CD4-positive, CD25-positive, alpha-beta regulatory T cell (primary cell): ENCODE results near the gene ANK3. TPM values are rescaled to one million over a fixed set of nuclear protein-coding genes. Genes with fewer than 3 reads are reported as not detected.

ENCODE experiments used
- ATAC-seq, 2 donors: fragments of 150-1000 bp; cut with Tn5 transposase; one replicate each; pipeline ENCODE4 v1.10.0; 2021; ENCODE audit warnings: low read depth in 2 of 2, moderate number of reproducible peaks in 2 of 2, moderate library complexity in 1 of 2
- DNase-seq, 3 donors: peaks; one replicate each; pipeline versions ENCODE4 v3.0.0 to v3.0.0-alpha.2; 2012 to 2022; ENCODE audit warnings: mixed read lengths in 1 of 3
- H3K27ac ChIP-seq: one replicate; pipeline ENCODE4 v1.7.0; 2013; ENCODE audit warnings: mild to moderate bottlenecking, low read length; ENCODE audit not compliant: insufficient read depth, poor library complexity, severe bottlenecking
- H3K27me3 ChIP-seq: one replicate; pipeline ENCODE4 v1.7.0; 2013; ENCODE audit warnings: low read length; ENCODE audit not compliant: control insufficient read depth, insufficient read depth
- H3K36me3 ChIP-seq: one replicate; pipeline ENCODE4 v1.7.0; 2013; ENCODE audit warnings: mild to moderate bottlenecking, low read length, moderate library complexity; ENCODE audit not compliant: control insufficient read depth, insufficient read depth
- H3K4me1 ChIP-seq: 2 replicates; pipeline ENCODE4 v1.7.0; 2013; ENCODE audit warnings: mild to moderate bottlenecking, low read length; ENCODE audit not compliant: insufficient read depth, control insufficient read depth, poor library complexity, severe bottlenecking
- H3K4me3 ChIP-seq: one replicate; pipeline ENCODE4 v1.7.0; 2013; ENCODE audit warnings: low read depth, mild to moderate bottlenecking, low read length, moderate library complexity
- H3K9me3 ChIP-seq, 2 experiments: 1 replicate in 1 of 2; 2 replicates in 1 of 2; pipeline ENCODE4 v1.7.0; 2013; ENCODE audit warnings: low read length in 2 of 2, mild to moderate bottlenecking in 1 of 2, moderate library complexity in 1 of 2; ENCODE audit not compliant: control insufficient read depth in 2 of 2
- H3K27ac Mint-ChIP-seq, 3 donors: one replicate each; pipeline ENCODE4 v1.8.0; 2020 to 2022; ENCODE audit warnings: mild to moderate bottlenecking in 3 of 3, mixed read lengths in 3 of 3, moderate library complexity in 2 of 3
- H3K27me3 Mint-ChIP-seq: one replicate; pipeline ENCODE4 v1.8.0; 2022; ENCODE audit warnings: mild to moderate bottlenecking, mixed read lengths
- H3K36me3 Mint-ChIP-seq: one replicate; pipeline ENCODE4 v1.8.0; 2020; ENCODE audit warnings: mixed read lengths
- H3K4me1 Mint-ChIP-seq, 4 donors: one replicate each; pipeline ENCODE4 v1.8.0; 2020 to 2022; ENCODE audit warnings: mixed read lengths in 4 of 4, mild to moderate bottlenecking in 1 of 4
- H3K4me3 Mint-ChIP-seq, 4 donors: one replicate each; pipeline ENCODE4 v1.8.0; 2020 to 2022; ENCODE audit warnings: mild to moderate bottlenecking in 4 of 4, mixed read lengths in 4 of 4, moderate library complexity in 3 of 4
- H3K9me3 Mint-ChIP-seq, 7 donors: one replicate each; pipeline ENCODE4 v1.8.0; 2020 to 2022; ENCODE audit warnings: mixed read lengths in 7 of 7, mild to moderate bottlenecking in 3 of 7, moderate library complexity in 2 of 7
- polyA plus RNA-seq, 4 donors: library from polyadenylated mRNA; unstranded; fragments of 300-500 nt; fragmentation: Illumina TruSeq; gene quantifications; one replicate each; pipeline ENCODE4 v1.2.3, GENCODE V29; 2021
- total RNA-seq: library from RNA; stranded (reverse); gene quantifications from one replicate; pipeline ENCODE4 v1.2.3, GENCODE V29; 2022

ANK3 gene
- total and polyA plus RNA-seq, 5 donors from 2014 or later, result 1.8 to 32.6 (median 3.1) TPM

DNA sequence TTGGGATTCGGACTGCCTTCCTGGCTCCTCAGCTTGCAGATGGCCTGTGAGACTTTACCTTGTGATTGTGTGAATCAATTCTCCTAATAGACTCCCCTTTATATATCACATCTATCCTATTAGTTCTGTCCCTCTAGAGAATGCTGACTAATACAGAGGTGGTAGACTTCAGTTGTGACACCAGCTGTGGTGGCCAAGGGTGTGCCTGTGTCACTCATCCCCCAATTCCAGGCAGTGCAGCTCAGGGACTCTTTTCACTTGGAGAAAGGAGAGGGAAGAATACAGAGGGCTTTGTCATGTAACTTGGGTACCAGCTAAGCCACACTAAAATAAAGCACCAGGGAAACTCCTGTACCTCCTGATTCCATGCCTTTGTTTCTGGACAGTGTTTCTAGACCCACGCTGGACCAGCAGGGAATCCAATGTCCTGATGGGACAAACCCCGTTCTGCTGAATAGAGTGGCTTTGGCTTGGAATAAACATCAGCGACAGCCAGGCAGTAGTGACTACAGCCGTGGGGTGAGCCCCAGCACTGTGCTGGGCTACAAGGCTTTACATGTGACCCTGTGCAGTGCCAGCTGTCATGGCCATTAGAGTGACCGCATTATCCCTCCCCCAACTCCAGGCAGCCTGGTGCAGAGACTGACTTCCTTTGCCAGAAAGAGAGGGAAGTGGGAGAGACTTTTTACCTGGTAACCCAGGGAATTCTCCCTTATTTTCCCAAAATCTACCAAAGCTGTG lies 233.6 kb downstream of the ANK3 start:
- no peaks in the 10 kb centered on the region for H3K36me3 Mint-ChIP-seq
- H3K27me3 Mint-ChIP-seq, result no peaks in the 10 kb centered on the region
- peaks cover 0 to 9% (median 0%) of the 10 kb centered on the region in 7 donors for H3K9me3 Mint-ChIP-seq
- no peak overlapping the region for H3K4me3 Mint-ChIP-seq
- Histone ChIP-seq H3K27ac (no peak overlapping the region), H3K36me3 (no peaks in the 10 kb centered on the region), H3K27me3 (peaks cover 1% of the 10 kb centered on the region), H3K4me1 (no peaks in the 10 kb centered on the region), H3K9me3 (peaks cover 0 to 1% of the 10 kb centered on the region in 2 experiments), H3K4me3 (no peak overlapping the region)
- DNase-seq (no peak), ATAC-seq (no peak)
- H3K4me1 Mint-ChIP-seq, result no peaks in the 10 kb centered on the region
- peak overlapping the region in 1 of 3 donors; percentile 58 for H3K27ac Mint-ChIP-seq

DNA sequence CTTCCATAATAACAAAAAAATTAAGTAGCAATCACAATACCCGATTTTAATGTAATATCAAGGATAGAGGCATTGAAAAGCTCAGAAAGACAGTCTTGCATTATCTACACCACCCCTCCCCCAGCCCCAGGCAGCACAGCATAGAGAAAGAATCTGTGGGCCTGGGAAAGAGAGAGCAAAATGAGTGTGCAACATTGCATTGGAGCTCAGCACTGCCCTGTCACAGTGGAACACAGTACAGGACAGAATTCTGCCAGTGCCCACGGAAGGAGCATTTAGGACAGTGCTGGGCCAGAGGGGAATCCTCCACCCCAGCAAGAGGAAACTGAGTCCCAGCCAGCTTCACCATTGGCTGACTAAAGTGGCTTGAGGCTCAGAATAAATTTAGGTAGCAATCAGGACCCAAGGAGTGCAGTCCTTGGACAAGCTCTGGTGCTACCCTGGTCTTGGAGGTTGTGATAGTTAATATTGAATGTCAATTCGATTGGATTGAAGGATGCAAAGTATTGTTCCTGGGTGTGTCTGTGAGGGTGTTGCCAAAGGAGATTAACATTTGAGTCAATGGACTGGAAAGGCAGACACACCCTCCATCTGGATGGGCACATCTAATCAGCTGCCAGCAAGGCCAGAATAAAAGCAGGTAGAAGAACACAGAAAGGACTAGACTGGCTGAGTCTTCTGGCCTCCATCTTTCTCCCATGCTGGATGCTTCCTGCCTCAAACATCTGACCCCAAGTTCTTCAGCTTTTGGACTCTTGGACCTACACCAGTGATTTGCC lies 234.4 kb downstream of the ANK3 start:
- ATAC-seq (no peak), DNase-seq (no peak)
- no peaks in the 10 kb centered on the region for H3K27me3 Mint-ChIP-seq
- H3K27ac Mint-ChIP-seq, result no peak overlapping the region
- H3K4me3 ChIP-seq, result no peak overlapping the region
- no peaks in the 10 kb centered on the region for H3K36me3 Mint-ChIP-seq
- H3K4me3 Mint-ChIP-seq, result no peak overlapping the region
- peaks cover 1% of the 10 kb centered on the region for H3K27me3 ChIP-seq
- no peaks in the 10 kb centered on the region for H3K4me1 Mint-ChIP-seq
- H3K36me3 ChIP-seq, result no peaks in the 10 kb centered on the region
- peaks cover 0 to 3% (median 0%) of the 10 kb centered on the region in 7 donors for H3K9me3 Mint-ChIP-seq
- peaks cover 0 to 1% of the 10 kb centered on the region in 2 experiments for H3K9me3 ChIP-seq
- H3K4me1 ChIP-seq, result no peaks in the 10 kb centered on the region
- H3K27ac ChIP-seq, result no peak overlapping the region

DNA sequence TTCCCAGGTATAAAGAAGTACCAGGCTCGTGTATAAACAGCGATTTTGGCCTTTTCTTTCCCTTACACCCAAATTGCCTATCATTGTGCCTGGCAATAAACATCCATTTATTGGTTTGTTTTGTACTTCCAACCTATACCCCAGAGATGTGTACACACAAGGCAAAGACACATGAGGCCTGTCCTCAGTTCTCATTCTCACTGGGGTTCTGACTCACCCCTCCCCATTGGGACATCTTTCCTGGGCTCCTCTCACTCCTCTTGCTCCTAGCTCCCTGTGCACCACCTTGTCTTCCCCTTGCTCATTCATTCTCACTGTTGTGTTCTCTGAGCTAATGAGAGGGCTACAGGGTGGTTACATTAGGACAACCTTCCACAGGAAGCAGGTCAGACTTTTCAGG lies 240.7 kb downstream of the ANK3 start:
- Histone ChIP-seq H3K9me3 (no peaks in the 10 kb centered on the region), H3K27me3 (peaks cover 1% of the 10 kb centered on the region), H3K4me3 (no peak overlapping the region), H3K27ac (no peak overlapping the region), H3K36me3 (no peaks in the 10 kb centered on the region), H3K4me1 (no peaks in the 10 kb centered on the region)
- Mint-ChIP-seq H3K27me3 (no peaks in the 10 kb centered on the region), H3K9me3 (peaks cover 0 to 3% (median 0%) of the 10 kb centered on the region in 7 donors), H3K27ac (no peak overlapping the region), H3K36me3 (no peaks in the 10 kb centered on the region), H3K4me1 (no peaks in the 10 kb centered on the region), H3K4me3 (no peak overlapping the region)
- no peak for ATAC-seq
- DNase-seq, result no peak

DNA sequence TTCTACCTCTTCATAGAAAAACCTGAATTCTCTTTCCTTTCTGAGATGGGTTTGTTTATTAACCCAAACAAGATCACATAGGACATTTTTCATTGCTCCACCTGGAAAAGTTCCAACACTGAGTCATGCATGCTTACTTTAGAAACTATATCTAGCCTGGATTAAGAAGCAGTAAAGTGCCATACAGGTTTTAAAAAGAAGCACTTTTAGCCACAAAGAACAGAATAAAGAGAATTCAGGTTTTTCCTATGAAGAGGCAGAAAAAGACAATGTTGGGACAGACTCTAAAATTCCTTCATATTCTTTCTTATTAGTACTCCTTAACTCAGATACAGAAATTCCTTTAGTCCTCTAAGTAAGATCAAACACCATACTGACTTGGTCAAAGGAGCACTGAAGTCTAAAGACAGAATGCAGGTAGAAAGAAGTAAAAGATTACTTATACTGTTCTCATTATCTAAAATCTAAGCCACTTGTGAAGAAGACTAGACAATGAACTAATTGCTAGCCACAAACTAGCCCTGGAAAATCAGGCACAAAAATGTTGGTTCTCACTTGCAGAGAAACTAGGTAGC lies 241.3 kb downstream of the ANK3 start:
- H3K36me3 Mint-ChIP-seq, result no peaks in the 10 kb centered on the region

DNA sequence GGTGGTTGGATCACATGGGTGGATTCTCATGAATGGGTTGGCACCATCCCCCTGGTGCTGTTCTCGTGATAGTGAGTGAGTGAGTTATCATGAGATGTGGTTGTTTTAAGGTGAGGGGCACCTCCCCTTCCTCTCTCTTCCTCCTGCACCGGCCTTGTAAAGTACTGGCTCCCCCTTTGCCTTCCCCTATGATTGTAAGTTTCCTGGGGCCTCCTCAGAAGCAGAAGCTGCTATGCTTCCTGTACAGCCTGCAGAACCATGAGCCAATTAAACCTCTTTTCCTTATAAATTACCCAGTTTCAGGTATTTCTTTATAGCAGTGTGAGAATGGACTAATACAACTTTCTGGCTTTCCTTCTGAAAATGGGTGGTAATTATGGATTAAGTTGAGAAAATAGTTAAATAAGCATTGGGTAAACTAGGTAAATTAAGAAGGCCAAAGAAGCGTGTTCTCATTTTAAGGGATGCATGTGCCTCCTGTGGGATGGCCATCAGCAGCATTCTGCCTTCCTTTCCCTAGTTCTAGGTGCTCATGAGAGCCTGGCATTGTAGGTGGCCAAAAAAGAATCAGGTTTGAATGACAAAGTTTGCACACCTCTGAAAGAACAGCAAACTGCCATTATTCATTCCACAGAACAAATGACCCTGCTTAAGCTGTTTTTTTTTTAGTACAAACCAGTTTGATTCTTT lies 242.0 kb downstream of the ANK3 start:
- ATAC-seq (no peak), DNase-seq (no peak)
- H3K27ac ChIP-seq, result no peak overlapping the region
- H3K36me3 ChIP-seq, result no peaks in the 10 kb centered on the region
- no peaks in the 10 kb centered on the region for H3K27me3 Mint-ChIP-seq
- no peaks in the 10 kb centered on the region for H3K36me3 Mint-ChIP-seq
- H3K27ac Mint-ChIP-seq, result no peak overlapping the region
- no peaks in the 10 kb centered on the region for H3K27me3 ChIP-seq
- H3K9me3 ChIP-seq, result no peaks in the 10 kb centered on the region
- no peak overlapping the region for H3K4me3 ChIP-seq
- no peaks in the 10 kb centered on the region for H3K4me1 ChIP-seq
- H3K4me1 Mint-ChIP-seq, result no peaks in the 10 kb centered on the region
- H3K9me3 Mint-ChIP-seq, result peaks cover 0 to 3% (median 0%) of the 10 kb centered on the region in 7 donors
- H3K4me3 Mint-ChIP-seq, result no peak overlapping the region

More for the DNA sequence above, 241.3 kb downstream of the ANK3 start:
- no peak for ATAC-seq
- Histone ChIP-seq H3K36me3 (no peaks in the 10 kb centered on the region), H3K9me3 (no peaks in the 10 kb centered on the region), H3K27me3 (peaks cover 1% of the 10 kb centered on the region), H3K27ac (no peak overlapping the region), H3K4me3 (no peak overlapping the region), H3K4me1 (no peaks in the 10 kb centered on the region)
- Mint-ChIP-seq H3K4me3 (no peak overlapping the region), H3K4me1 (no peaks in the 10 kb centered on the region), H3K27me3 (no peaks in the 10 kb centered on the region), H3K27ac (no peak overlapping the region), H3K9me3 (peaks cover 0 to 3% (median 0%) of the 10 kb centered on the region in 7 donors)
- DNase-seq, result no peak

DNA sequence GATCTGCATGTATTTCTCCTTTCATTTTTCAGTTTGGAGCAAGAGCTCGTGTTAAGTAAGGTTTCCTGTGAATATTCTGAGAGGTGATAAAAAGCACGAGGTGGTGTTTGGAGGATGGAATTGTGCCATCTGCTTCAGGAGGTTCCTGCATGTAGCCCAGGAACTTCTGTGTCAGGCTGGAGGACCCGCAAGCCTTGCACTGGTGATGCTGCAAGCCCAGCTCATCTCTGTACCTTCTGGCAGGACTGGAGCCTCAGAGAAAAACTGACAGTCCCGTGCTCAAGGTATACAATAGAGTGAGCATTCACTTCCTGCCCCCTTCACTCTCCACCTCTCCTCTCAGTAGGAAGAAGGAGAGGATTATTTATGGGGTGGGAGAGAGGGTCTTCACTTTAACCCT lies 242.7 kb downstream of the ANK3 start:
- H3K4me1 ChIP-seq, result no peaks in the 10 kb centered on the region
- H3K9me3 Mint-ChIP-seq, result peaks cover 0 to 3% (median 0%) of the 10 kb centered on the region in 7 donors
- no peak for ATAC-seq
- no peaks in the 10 kb centered on the region for H3K27me3 ChIP-seq
- H3K4me1 Mint-ChIP-seq, result no peaks in the 10 kb centered on the region
- H3K36me3 Mint-ChIP-seq, result no peaks in the 10 kb centered on the region
- no peaks in the 10 kb centered on the region for H3K9me3 ChIP-seq
- H3K27ac Mint-ChIP-seq, result no peak overlapping the region
- no peak for DNase-seq
- H3K27me3 Mint-ChIP-seq, result no peaks in the 10 kb centered on the region
- no peaks in the 10 kb centered on the region for H3K36me3 ChIP-seq
- no peak overlapping the region for H3K27ac ChIP-seq
- H3K4me3 ChIP-seq, result no peak overlapping the region
- H3K4me3 Mint-ChIP-seq, result no peak overlapping the region

DNA sequence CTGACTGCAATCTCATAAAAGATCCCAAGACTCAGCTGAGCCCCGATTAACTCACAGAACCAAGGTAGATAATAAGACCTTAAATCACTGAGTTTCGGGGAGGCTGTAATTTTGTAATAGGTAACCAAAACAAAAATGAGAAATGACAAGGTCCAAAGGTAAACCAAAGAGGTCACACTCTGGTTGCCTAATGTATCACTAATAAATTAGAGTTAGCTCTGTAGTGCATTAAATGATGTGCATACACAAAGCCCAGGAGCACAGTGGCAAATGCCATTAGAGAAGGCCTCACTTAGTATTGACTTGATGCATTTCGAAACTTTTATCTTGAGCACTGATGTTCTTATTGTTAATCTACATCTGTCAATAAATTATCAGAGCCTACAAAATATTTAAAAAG lies 245.6 kb downstream of the ANK3 start:
- no peaks in the 10 kb centered on the region for H3K9me3 ChIP-seq
- no peaks in the 10 kb centered on the region for H3K27me3 ChIP-seq
- Mint-ChIP-seq H3K27ac (no peak overlapping the region), H3K4me3 (no peak overlapping the region), H3K36me3 (no peaks in the 10 kb centered on the region), H3K9me3 (peaks cover 0 to 3% (median 0%) of the 10 kb centered on the region in 7 donors), H3K27me3 (no peaks in the 10 kb centered on the region), H3K4me1 (no peaks in the 10 kb centered on the region)
- H3K36me3 ChIP-seq, result no peaks in the 10 kb centered on the region
- H3K4me3 ChIP-seq, result no peak overlapping the region
- DNase-seq (no peak), ATAC-seq (no peak)
- no peak overlapping the region for H3K27ac ChIP-seq
- H3K4me1 ChIP-seq, result no peaks in the 10 kb centered on the region
